GM12892 (cell line): ENCODE data around the gene RASA3.

Experiments used
- POLR2A ChIP-seq: IDR thresholded peaks from 2 replicates; pipeline ENCODE4 v1.6.1; 2011; ENCODE audit warnings: low read depth, low read length, control low read depth
- POLR2AphosphoS5 ChIP-seq: IDR thresholded peaks from 2 replicates; pipeline ENCODE4 v1.6.1; 2011; ENCODE audit warnings: low read depth, low read length, control low read depth
- TAF1 ChIP-seq: IDR thresholded peaks from 2 replicates; pipeline ENCODE4 v1.6.1; 2011; ENCODE audit warnings: low read depth, mild to moderate bottlenecking, control low read depth, low read length, borderline replicate concordance

GRCh38 chr13:114013952-114014629, 118.3 kb downstream of the RASA3 start:
- TF ChIP-seq POLR2A: no peak
- no peak for TF ChIP-seq POLR2AphosphoS5
- no peak for TF ChIP-seq TAF1
